Measurements from ENCODE around the gene GPT2.

GPT2 gene

DNA sequence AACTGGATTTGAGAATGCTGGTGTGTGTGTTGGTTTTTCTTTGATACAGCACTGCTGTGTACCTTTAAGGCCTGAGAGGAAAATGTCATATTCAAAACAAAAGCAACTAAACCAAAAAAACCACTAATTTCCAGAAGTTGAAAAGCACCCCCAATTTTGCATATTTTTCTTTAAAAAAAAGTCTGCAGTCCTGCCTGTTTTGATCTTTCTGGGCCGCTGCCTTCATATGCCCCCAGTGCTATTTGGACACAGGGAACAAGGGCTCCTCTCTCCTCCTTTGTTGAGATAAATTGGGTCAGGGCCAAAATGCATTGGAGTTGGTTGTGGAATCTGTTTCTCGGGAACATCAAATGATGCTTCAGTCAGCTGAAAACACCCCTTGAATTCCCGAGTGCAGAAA is 26.9 kb downstream of the GPT2 start:
- no peaks in the 10 kb centered on the region for H3K9me3 ChIP-seq (ENCODE audit: severe bottlenecking)
- TF ChIP-seq, protein P1, sequence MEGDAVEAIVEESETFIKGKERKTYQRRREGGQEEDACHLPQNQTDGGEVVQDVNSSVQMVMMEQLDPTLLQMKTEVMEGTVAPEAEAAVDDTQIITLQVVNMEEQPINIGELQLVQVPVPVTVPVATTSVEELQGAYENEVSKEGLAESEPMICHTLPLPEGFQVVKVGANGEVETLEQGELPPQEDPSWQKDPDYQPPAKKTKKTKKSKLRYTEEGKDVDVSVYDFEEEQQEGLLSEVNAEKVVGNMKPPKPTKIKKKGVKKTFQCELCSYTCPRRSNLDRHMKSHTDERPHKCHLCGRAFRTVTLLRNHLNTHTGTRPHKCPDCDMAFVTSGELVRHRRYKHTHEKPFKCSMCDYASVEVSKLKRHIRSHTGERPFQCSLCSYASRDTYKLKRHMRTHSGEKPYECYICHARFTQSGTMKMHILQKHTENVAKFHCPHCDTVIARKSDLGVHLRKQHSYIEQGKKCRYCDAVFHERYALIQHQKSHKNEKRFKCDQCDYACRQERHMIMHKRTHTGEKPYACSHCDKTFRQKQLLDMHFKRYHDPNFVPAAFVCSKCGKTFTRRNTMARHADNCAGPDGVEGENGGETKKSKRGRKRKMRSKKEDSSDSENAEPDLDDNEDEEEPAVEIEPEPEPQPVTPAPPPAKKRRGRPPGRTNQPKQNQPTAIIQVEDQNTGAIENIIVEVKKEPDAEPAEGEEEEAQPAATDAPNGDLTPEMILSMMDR (IDR thresholded peaks at IDR 0.05; ENCODE audit: low read depth, low read length) = no peak
- no peaks in the 10 kb centered on the region for H3K27me3 ChIP-seq (ENCODE audit: insufficient read depth, low read depth, severe bottlenecking)
- no peak for DNase-seq
- peaks cover 56% of the 10 kb centered on the region for H3K36me3 ChIP-seq
- no peak overlapping the region for H3K4me3 ChIP-seq (ENCODE audit: low read depth, low read length)
- no peak overlapping the region for H3K27ac ChIP-seq

DNA sequence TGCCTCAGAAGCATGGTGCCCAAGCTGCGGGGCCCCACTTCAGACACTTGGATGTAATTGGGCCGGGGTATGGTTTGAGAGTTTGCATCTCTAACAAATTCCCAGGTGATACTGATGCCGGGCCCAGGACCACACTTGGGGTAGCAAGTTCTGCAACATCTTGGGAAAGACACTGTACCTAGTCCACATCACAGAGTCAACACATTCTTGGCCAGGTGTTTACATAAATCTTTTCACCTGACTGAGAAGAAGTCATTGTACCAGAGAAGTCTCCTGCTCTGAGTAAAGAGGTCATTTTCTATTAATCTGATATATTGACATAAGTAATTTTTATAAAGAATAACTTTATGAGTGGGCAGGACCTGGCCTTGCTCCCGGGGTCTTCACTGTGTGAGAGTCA is 27.5 kb downstream of the GPT2 start:
- Histone ChIP-seq H3K36me3 (peaks cover 58% of the 10 kb centered on the region), H3K9me3 (ENCODE audit: severe bottlenecking) (no peaks in the 10 kb centered on the region), H3K27ac (no peak overlapping the region), H3K27me3 (ENCODE audit: insufficient read depth, low read depth, severe bottlenecking) (no peaks in the 10 kb centered on the region), H3K4me3 (ENCODE audit: low read depth, low read length) (no peak overlapping the region)
- DNase-seq = no peak
- TF ChIP-seq, protein P1 (IDR thresholded peaks at IDR 0.05; ENCODE audit: low read depth, low read length) = no peak

DNA sequence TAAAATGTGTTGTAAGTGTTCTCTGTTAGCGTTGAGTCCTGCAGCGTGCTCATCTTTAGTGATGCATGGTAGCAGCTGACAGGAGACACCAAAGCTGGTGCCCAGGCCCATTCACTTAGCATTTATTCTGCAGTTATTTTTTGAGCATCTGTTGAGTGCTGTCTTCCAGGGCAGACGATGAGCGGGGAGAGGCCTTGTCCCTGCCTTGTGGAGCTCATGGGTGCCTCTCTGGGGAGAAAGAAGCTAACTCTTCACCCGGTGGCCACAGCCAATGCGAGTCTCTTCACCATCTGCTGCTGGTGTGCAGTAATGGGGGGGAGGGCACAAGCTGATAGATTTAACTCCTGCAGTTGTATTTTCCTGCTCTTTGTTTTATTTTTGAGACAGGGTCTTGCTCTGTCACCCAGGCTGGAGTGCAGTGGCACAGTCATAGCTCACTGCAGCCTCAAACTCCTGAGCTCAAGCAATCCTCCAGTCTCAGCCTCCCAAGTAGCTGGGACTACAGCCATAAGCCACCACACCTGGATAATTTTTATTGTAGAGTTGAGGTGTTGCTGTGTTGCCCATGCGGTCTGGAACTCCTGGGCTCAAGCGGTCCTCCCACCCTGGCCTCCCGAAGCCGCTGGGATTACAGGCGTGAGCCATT is 30.5 kb downstream of the GPT2 start:
- Histone ChIP-seq H3K9me3 (ENCODE audit: severe bottlenecking) (no peaks in the 10 kb centered on the region), H3K4me3 (ENCODE audit: low read depth, low read length) (no peak overlapping the region), H3K36me3 (peaks cover 62% of the 10 kb centered on the region), H3K27me3 (ENCODE audit: insufficient read depth, low read depth, severe bottlenecking) (no peaks in the 10 kb centered on the region), H3K27ac (no peak overlapping the region)
- TF ChIP-seq, protein P1 (IDR thresholded peaks at IDR 0.05; ENCODE audit: low read depth, low read length) = no peak
- no peak for DNase-seq

DNA sequence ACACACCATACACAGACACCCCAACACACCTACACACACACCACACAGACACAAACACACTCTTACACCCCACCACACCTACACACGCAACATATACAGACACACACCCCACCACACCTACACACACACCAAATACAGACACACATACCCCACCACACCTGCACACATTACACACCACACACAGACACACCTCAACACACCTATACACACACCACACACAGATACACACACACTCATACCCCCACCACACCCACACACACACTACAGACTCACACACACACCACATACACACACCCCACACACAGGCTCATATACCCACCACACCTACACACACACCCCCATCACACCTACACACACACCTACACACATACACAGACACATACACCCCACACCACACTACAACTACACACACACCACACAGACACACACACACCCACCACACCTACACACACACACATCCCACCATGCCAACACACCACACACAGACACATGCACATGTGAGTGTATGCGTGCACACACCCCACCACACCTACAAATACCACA is 31.4 kb downstream of the GPT2 start:
- H3K4me3 ChIP-seq (ENCODE audit: low read depth, low read length) = no peak overlapping the region
- DNase-seq = no peak
- peaks cover 60% of the 10 kb centered on the region for H3K36me3 ChIP-seq
- TF ChIP-seq, protein P1 (IDR thresholded peaks at IDR 0.05; ENCODE audit: low read depth, low read length) = no peak
- H3K27ac ChIP-seq = no peak overlapping the region
- H3K9me3 ChIP-seq (ENCODE audit: severe bottlenecking) = no peaks in the 10 kb centered on the region
- H3K27me3 ChIP-seq (ENCODE audit: insufficient read depth, low read depth, severe bottlenecking) = no peaks in the 10 kb centered on the region

DNA sequence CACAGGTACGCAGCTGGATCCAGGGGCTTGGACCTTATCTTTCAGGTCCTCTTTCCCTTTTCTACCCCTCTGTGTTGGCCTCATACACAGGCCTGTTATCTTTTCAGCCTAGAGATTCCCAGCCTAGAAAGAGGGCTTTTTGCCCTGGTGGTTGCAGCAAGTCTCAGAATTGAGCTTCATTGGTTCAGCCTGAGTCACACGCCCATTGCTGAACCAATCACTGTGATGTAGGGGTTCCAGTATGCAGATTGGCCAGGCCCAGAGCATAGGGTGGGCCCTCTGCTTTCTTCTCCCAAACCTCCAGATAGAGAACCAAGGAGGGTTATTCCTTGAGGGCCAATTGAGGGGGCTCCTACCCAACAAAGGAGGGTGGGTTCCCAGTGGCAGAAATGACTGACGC is 32.8 kb downstream of the GPT2 start:
- TF ChIP-seq, protein P1 (IDR thresholded peaks at IDR 0.05; ENCODE audit: low read depth, low read length) = no peak
- Histone ChIP-seq H3K27ac (no peak overlapping the region), H3K4me3 (ENCODE audit: low read depth, low read length) (no peak overlapping the region), H3K27me3 (ENCODE audit: insufficient read depth, low read depth, severe bottlenecking) (no peaks in the 10 kb centered on the region), H3K9me3 (ENCODE audit: severe bottlenecking) (no peaks in the 10 kb centered on the region), H3K36me3 (peaks cover 51% of the 10 kb centered on the region)
- DNase-seq = no peak

DNA sequence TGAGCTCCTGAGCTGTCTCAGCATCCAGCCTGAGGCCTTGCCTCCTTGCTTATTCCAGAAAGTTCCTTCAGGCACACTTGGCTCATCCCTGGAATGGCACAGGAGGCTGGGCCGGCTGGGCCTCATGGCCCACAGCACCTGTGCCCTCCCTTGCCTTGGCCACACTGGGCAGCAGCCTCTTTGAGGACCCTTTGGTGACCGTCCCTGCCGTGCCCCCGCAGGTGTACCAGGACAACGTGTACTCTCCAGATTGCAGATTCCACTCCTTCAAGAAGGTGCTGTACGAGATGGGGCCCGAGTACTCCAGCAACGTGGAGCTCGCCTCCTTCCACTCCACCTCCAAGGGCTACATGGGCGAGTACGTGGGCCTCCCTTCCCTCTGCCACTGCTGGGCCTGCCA is 34.2 kb downstream of the GPT2 start:
- Histone ChIP-seq H3K27ac (peak overlapping the region; percentile 53), H3K9me3 (ENCODE audit: severe bottlenecking) (no peaks in the 10 kb centered on the region), H3K36me3 (peaks cover 55% of the 10 kb centered on the region)

More for the DNA sequence above, 34.2 kb downstream of the GPT2 start:
- H3K4me3 ChIP-seq (ENCODE audit: low read depth, low read length) = no peak overlapping the region
- TF ChIP-seq, protein P1 (IDR thresholded peaks at IDR 0.05; ENCODE audit: low read depth, low read length) = no peak
- H3K27me3 ChIP-seq (ENCODE audit: insufficient read depth, low read depth, severe bottlenecking) = no peaks in the 10 kb centered on the region
- no peak for DNase-seq
